Measurements from ENCODE around the gene HOXC11.
A peak's percentile ranks its signal among the peaks of the same experiment; 100 is the strongest.

The HOXC11 gene

GRCh38 chr12:53998110-53998899 is 25.4 kb downstream of the HOXC11 start:
- no peak for DNase-seq (ENCODE audit: low spot score)

DNA sequence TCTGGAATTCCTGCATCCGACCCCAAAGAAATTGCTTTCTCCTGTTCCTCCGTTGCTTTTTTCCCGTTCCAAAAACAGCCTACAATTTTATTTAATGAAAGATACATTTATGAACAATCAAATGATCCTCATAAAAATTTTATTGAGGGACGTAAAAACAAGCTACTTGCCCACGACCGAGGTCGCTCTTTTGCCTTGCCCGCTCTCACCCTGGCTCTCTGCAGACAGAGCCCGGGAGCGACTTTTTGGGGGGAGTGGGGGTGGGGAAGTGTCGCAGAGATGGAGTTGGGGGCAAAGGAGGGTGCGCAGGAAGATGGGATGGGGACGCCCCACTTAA is 25.9 kb downstream of the HOXC11 start:
- no peak for DNase-seq (ENCODE audit: low spot score)

- peak; percentile 69 for DNase-seq (ENCODE audit: low spot score)
Observed at GRCh38 chr12:53999559-54000115, 26.7 kb downstream of the HOXC11 start.

- no peak for DNase-seq (ENCODE audit: low spot score)
Observed at GRCh38 chr12:54000116-54001114, 27.5 kb downstream of the HOXC11 start, which contains the start of gene HOXC9. HOXC9 (plus strand) TSS chr12:54000161; CDS start chr12:54000189, 28 bp downstream.

- no peak for DNase-seq (ENCODE audit: low spot score)
Observed at GRCh38 chr12:54001283-54002187, 28.6 kb downstream of the HOXC11 start.

DNA sequence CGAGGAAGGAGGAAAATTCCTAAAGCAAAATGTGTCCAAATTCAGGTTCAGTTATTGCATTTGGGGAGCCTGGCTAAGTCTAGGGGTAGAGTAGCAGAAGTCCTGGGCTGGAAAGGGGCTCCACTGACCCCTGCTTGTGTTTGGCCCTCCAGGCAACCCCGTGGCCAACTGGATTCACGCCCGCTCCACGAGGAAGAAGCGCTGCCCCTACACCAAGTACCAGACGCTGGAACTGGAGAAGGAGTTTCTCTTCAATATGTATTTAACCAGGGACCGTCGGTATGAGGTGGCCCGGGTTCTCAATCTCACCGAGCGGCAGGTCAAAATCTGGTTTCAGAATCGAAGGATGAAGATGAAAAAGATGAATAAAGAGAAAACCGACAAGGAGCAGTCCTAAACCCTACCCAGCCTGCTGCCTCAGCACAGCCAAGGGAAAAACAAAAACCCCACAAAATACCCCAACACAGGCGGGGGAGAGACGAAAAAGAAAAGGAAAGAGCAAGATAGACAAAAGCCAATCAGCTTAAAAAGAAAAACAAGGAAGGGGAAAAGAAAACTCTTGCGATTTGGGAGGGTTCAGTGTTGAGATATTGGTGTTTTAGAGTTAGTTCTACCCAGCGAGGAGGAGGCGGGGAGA is 29.5 kb downstream of the HOXC11 start:
- no peak for DNase-seq (ENCODE audit: low spot score)

DNA sequence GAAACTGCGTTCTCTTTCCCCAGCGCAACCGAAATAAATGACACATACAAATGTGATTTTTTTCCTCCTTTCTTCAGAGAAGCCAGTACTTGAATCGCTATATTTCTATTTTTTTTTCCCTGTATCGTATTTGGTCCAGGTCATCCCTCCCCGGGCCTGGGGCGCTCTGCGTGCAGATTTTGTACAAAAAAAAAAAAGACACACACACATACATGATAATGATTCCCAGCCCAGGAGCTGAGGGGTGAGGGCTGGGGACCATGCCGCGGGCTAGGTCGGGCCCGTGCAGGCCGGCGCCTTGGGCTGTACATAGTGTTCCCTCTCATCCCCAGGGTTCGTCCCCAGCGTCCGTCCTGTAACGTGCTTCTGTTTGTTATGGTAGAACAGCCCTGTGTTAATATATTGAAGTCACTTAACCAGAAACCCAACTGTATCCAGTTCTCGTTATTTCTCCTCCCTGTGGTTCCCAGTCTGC is 30.0 kb downstream of the HOXC11 start:
- DNase-seq (ENCODE audit: low spot score): no peak

DNA sequence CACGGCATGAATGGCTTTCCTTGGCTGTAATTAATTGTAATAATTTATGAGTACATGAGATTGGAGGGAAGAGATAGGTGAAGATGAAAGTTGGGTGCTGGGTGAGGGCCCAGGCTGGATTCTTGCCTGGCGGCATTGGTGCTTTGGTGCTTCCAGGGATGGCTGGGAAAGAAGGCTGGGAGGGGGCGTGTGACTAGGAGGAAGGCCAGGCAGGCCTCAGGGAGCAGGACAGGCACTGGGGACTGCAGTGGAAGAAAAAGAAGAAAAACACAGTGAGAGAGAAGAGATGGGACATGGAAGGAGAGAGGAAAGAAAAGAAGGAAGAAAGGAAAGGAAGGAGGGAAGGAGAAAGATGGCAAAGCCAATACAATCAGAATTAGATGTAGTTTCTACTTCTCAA is 30.7 kb downstream of the HOXC11 start:
- no peak for DNase-seq (ENCODE audit: low spot score)

DNA sequence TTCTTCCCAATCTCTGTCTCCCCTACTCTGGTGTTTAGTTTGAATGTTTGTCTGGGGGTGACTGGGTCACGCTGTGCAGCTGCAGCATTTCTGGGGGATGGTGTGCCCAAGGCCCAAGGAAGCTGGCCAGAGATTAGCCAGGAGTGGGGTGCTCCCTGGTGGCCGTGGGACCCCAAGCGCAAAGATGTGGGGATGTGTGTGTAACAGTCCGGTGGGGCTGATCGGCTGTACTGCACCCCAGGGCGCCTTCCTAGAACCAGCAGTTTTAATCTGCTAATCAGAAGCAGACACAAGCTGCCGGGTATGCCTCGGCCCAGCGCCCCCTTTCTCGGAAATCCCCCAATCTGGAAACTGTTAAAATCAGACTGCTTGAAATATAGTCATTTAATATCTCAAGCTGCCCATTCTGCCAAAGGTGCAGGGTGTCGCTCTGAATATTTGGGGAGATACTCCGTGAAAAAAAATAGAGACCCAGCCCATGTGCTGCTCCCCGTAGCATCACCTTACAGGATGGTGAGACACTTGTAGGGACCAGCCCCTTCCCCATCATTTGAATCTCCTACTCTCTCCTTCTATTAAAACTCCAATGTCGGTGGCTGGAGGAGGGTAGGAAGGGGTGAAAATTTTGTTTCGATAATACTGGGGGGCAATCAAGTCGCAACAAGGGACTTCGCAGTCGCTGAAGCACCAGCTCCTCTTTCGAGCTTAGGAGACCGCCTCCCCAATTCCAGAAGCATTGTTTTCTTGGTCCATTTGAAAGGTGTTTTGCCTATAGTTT is 31.3 kb downstream of the HOXC11 start:
- DNase-seq (ENCODE audit: low spot score): no peak

DNA sequence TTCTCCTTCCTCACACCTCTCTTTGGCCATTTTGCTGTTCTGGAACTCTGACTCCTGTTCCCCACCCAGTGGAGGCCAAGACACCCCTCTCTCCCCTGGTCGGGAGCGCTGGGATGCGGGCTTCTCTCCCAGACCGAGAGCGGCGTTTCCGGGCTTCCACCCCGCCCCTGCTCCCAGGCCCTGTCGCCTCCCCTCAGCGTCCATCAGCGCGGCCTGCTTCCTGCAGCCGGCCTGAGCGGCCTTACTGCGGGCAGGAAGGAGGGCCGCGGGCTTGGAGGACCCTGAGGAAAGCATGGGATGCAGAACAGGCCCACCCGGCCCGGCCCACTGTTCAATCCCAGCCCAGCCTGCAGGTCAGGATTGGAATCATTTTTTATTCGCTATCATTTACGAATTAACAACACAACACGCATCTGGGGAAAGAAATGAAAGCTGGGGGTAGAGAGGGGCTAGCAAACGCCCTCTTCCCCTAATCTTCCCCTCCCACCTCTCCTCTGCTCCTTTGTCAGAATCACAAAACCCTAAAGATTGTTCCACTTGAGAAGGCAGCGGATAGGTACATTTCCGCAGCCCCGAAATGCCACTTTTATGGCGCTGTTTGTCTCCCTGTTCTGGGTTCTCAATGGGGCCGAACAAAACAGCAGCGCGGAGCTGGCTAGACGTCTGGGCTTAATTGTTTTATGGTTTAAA is 32.1 kb downstream of the HOXC11 start:
- no peak for DNase-seq (ENCODE audit: low spot score)

- DNase-seq (ENCODE audit: low spot score): no peak
Observed at GRCh38 chr12:54005531-54005852, 32.6 kb downstream of the HOXC11 start.

DNA sequence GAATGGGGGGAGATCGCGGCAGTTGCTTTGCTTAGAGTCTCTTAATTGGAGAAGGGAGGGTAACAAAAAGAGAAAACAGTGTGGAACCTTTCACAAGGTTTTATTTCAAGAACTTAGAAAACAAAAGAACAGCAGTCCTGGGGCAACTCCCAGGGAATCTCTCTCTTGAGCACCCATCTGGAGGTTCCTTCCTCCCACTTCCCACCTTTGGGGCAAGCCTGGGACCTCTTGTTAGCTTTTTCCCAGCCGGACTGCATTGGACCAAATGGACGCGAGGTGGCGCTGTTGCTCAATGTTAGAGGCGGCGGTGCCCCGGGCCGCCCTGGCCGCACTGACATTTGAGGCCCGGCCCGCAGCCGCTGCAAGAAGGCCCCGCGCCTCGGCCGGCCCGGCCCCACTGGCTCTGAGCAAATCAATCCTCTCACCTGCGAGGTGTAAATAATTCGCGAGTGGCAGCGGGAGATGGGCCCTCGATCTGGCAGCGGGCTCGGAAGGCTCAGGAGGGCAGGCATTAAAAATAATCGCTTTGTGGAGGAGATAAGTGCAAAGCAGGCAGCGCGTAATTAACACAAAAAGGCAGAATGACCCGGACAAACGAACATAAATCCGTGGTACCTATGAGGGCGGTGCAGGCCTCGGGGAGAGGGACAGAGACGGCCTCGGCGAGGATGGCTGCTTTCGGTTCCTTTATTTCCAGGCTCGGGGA is 33.1 kb downstream of the HOXC11 start:
- DNase-seq (ENCODE audit: low spot score): peak; percentile 67

GRCh38 chr12:54006559-54007220 is 33.8 kb downstream of the HOXC11 start:
- no peak for DNase-seq (ENCODE audit: low spot score)

GRCh38 chr12:54007538-54008259 is 34.8 kb downstream of the HOXC11 start:
- DNase-seq (ENCODE audit: low spot score): no peak

DNA sequence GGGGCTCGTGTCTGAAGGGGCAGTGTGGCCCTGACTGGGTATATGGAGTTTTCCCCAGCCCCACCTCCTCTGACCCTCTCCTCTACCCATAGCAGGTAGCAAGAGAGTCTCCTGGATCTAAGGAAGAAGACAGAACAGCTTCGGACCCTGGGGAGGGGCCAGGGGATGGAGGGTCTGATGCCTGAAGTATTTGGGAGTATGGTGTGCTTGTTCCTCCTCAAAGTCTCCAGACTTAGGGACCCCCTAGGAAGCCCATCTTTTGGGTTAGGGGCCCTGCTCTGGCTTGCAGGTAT is 35.3 kb downstream of the HOXC11 start:
- no peak for DNase-seq (ENCODE audit: low spot score)

DNA sequence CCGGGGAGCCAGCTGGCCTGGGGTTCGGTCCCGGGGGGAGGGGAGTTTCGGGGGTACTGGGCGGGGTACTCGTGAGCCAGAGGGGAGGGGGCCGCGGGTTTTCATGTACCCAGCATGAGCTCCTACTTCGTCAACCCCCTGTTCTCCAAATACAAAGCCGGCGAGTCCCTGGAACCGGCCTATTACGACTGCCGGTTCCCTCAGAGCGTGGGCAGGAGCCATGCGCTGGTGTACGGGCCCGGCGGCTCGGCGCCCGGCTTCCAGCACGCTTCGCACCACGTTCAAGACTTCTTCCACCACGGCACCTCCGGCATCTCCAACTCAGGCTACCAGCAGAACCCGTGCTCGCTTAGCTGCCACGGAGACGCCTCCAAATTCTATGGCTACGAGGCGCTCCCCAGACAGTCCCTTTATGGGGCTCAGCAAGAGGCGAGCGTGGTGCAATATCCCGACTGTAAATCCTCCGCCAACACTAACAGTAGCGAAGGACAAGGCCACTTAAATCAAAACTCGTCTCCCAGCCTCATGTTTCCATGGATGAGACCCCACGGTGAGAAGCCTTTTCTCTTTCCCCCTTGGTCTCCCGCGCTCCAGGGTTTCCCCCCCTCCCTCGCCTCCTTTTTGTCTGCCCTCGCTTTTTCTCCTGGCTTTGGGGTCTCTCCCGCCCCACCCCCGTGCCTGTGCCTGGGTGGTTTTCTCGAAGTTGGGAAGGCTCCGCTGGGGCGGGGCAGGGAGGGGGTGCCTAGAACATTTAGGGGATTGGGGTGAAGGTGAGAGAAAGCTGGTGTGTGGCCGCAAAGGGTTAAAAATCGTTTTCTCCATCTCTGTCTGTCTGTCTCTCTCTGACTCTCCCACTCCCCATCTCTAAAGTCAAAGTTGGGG is 36.5 kb downstream of the HOXC11 start:
- no peak for DNase-seq (ENCODE audit: low spot score)

All from COLO829 (cell line).